ENCODE results near the gene KCNJ8. TPM values are rescaled to one million over a fixed set of nuclear protein-coding genes. Genes with fewer than 3 reads are reported as not detected.

KCNJ8 gene
- total and polyA plus RNA-seq, 10 of the 15 experiments (the other 5 are each of a cell fraction or from before 2014, with no cell fraction given), result not detected

DNA sequence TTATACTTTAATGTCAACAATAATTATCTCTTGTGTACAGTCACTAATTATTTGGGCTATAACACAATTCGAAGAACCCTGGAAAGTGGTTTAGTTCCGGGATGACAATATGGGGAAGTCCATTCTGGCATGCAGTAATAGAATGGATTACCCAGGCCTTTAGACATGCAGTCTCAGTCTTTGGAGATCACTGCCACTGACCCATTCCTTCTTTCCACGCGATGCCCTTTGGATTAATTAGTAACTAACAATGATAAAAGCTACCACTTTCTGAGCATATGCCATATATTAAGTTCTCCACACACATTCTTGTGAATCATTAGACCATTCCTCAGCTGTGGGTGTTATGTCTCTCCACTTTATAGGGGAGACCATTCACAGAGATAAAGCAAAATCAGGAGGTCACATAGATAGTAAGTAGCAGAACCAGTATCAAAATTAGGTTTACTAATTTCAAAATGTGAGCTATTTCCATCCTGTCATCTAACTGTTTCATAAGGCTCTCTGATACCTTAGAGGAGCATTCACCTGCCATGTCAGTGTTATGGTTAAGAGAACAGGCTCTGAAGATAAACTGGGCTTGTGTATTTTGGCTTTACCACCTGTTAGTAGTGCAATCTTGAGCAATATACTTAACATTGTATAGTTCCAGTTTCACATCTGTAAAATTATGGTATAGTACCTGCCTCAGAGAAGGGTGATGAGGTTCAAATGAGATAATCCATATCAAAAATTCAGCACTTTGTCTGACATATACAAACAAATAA is 27.2 kb upstream of the KCNJ8 start:
- DNase-seq (ENCODE audit: low read depth, low spot score) (no peak), ATAC-seq (no peak), FAIRE-seq (no peak)
- no TSS peak for BruUV-seq (replicated peaks)
- intact Hi-C loops (cut with micrococcal nuclease; ENCODE audit: unreplicated experiment) (no loop called here), in situ Hi-C loops (cut with MboI) (no loop called here)
- Histone ChIP-seq H3K9ac (ENCODE audit: control insufficient read depth, insufficient read depth, low read length) (no peak overlapping the region), H3K36me3 (ENCODE audit: control insufficient read depth in 2 of 2, insufficient read depth in 2 of 2, low read length in 1 of 2) (no peaks in the 10 kb centered on the region), H3K4me3 (no peak overlapping the region), H3K4me1 (ENCODE audit: control insufficient read depth, insufficient read depth, low read length) (no peaks in the 10 kb centered on the region), H3K9me3 (replicated peaks; ENCODE audit: control insufficient read depth, insufficient read depth, low read length) (no peaks in the 10 kb centered on the region), H3K27ac (ENCODE audit: control insufficient read depth, insufficient read depth) (no peak overlapping the region), H2AFZ (ENCODE audit: control insufficient read depth, low read depth, low read length) (no peak overlapping the region), H3K27me3 (replicated peaks in 1 of 2; ENCODE audit: control insufficient read depth in 2 of 2, insufficient read depth in 2 of 2, low read length in 1 of 2) (no peaks in the 10 kb centered on the region), H4K20me1 (ENCODE audit: control insufficient read depth, insufficient read depth) (no peaks in the 10 kb centered on the region), H3K4me2 (ENCODE audit: control insufficient read depth, insufficient read depth) (no peak overlapping the region), H3K79me2 (ENCODE audit: control insufficient read depth, insufficient read depth, low read length) (no peaks in the 10 kb centered on the region)
- CTCF ChIA-PET, result interaction anchor here (1.5 kb wide), 1 partner anchor 13 kb away, joined by 3 read pairs; no protein-coding TSS in a partner anchor
- 20% methylated on average over 4 of the region's 4 CpGs for WGBS (ENCODE audit: insufficient coverage, insufficient replicate concordance, low lambda C conversion rate, missing lambda C conversion rate)
- SMC1A ChIA-PET (ENCODE audit: uncharacterized antibody, unreplicated experiment), result no interaction called here
- RAD21 ChIA-PET (ENCODE audit: unreplicated experiment), result no interaction called here
- TF ChIP-seq ZBTB40 (IDR thresholded peaks at IDR 0.05; ENCODE audit: borderline replicate concordance) (no peak), CHD2 (IDR thresholded peaks at IDR 0.05; ENCODE audit: borderline replicate concordance, low read depth, low read length) (no peak), CEBPB (IDR thresholded peaks at IDR 0.05; ENCODE audit: borderline replicate concordance in 1 of 2, low read depth in 2 of 2, low read length in 2 of 2) (no peak), CBX3 (IDR thresholded peaks at IDR 0.05; ENCODE audit: borderline replicate concordance, low read depth) (no peak), EZH2 (IDR thresholded peaks at IDR 0.05; ENCODE audit: borderline replicate concordance, control insufficient read depth, low read depth, low read length) (no peak), STAT1 (conservative IDR thresholded peaks at IDR 0.05) (no peak), TCF3 (IDR thresholded peaks at IDR 0.05; ENCODE audit: borderline replicate concordance, insufficient read depth, low read depth, low read length) (no peak), FOXK2 (IDR thresholded peaks at IDR 0.05) (no peak), SUZ12 (IDR thresholded peaks at IDR 0.05; ENCODE audit: unreplicated experiment) (no peak), KAT2A (conservative IDR thresholded peaks at IDR 0.05; ENCODE audit: control insufficient read depth, low read depth, low read length) (no peak), RAD21 (IDR thresholded peaks at IDR 0.05; ENCODE audit: insufficient read depth, low read depth, low read length) (no peak)
- POLR2A ChIA-PET, result no interaction called here
